Neural progenitor cell (in vitro differentiated cells): ENCODE measurements around the gene FRMPD4. TPM values are rescaled to one million over a fixed set of nuclear protein-coding genes. Genes with fewer than 3 reads are reported as not detected.

ENCODE experiments used
- DNase-seq: peaks from one replicate; pipeline ENCODE4 v3.0.0-alpha.2; 2016; ENCODE audit warnings: low spot score
- H2AFZ ChIP-seq: fragments of 200-600 bp; sonication (generic); replicated peaks from 2 replicates; pipeline ENCODE4 v1.6.1; 2016; ENCODE audit warnings: antibody characterized with exemption
- H3F3A ChIP-seq: fragments of 200-600 bp; sonication (generic); 2 replicates; pipeline ENCODE4 v1.6.1; 2016; ENCODE audit warnings: antibody characterized with exemption, low read depth
- H3K27ac ChIP-seq: fragments of 200-600 bp; sonication (generic); 2 replicates; pipeline ENCODE4 v1.5.1; 2016; ENCODE audit warnings: mild to moderate bottlenecking
- H3K27me3 ChIP-seq: fragments of 200-600 bp; sonication (generic); 2 replicates; pipeline ENCODE4 v1.6.1; 2016; ENCODE audit warnings: mild to moderate bottlenecking, moderate library complexity
- H3K36me3 ChIP-seq: fragments of 200-600 bp; sonication (generic); 2 replicates; pipeline ENCODE4 v1.5.1; 2016
- H3K4me1 ChIP-seq: fragments of 200-600 bp; sonication (generic); 2 replicates; pipeline ENCODE4 v1.6.1; 2016; ENCODE audit warnings: mixed run types
- H3K4me2 ChIP-seq: fragments of 200-600 bp; sonication (generic); 2 replicates; pipeline ENCODE4 v1.6.1; 2016
- H3K4me3 ChIP-seq: fragments of 200-600 bp; sonication (generic); 2 replicates; pipeline ENCODE4 v1.5.1; 2016
- H3K79me2 ChIP-seq: fragments of 200-600 bp; sonication (generic); 2 replicates; pipeline ENCODE4 v1.6.1; 2016; ENCODE audit warnings: low read depth
- H3K9ac ChIP-seq: fragments of 200-600 bp; sonication (generic); 2 replicates; pipeline ENCODE4 v1.6.1; 2016
- H3K9me3 ChIP-seq: fragments of 200-600 bp; sonication (generic); 2 replicates; pipeline ENCODE4 v1.5.1; 2016; ENCODE audit warnings: low read depth
- H4K20me1 ChIP-seq: fragments of 200-600 bp; sonication (generic); 2 replicates; pipeline ENCODE4 v1.6.1; 2016; ENCODE audit warnings: low read depth
- H3K27ac Mint-ChIP-seq: 3 replicates; pipeline ENCODE4 v1.8.0; 2021; ENCODE audit warnings: mixed read lengths
- H3K27me3 Mint-ChIP-seq: 2 replicates; pipeline ENCODE4 v1.8.0; 2022; ENCODE audit warnings: low read depth, mild to moderate bottlenecking, inconsistent platforms, moderate library complexity, mixed read lengths; ENCODE audit not compliant: insufficient read depth
- H3K36me3 Mint-ChIP-seq: 3 replicates; pipeline ENCODE4 v1.8.0; 2021; ENCODE audit warnings: mixed read lengths
- H3K4me1 Mint-ChIP-seq: 3 replicates; pipeline ENCODE4 v1.8.0; 2021; ENCODE audit warnings: mixed read lengths
- H3K4me3 Mint-ChIP-seq: 3 replicates; pipeline ENCODE4 v1.8.0; 2021; ENCODE audit warnings: mild to moderate bottlenecking, moderate library complexity, mixed read lengths
- H3K9me3 Mint-ChIP-seq: 3 replicates; pipeline ENCODE4 v1.8.0; 2020; ENCODE audit warnings: mixed read lengths
- CTCF ChIP-seq: fragments of 200-600 bp; sonication (generic); IDR thresholded peaks from 2 replicates; pipeline ENCODE4 v1.5.1; 2017; ENCODE audit warnings: antibody characterized with exemption, mild to moderate bottlenecking
- EZH2 ChIP-seq: fragments of 200-600 bp; sonication (generic); IDR thresholded peaks from 2 replicates; pipeline ENCODE4 v1.6.1; 2017; ENCODE audit warnings: antibody characterized with exemption, mild to moderate bottlenecking, moderate library complexity
- EZH2phosphoT487 ChIP-seq: fragments of 200-600 bp; sonication (generic); IDR thresholded peaks from 2 replicates; pipeline ENCODE4 v1.6.1; 2017; ENCODE audit warnings: antibody characterized with exemption
- total RNA-seq: library from RNA; depleted of rRNA; stranded (reverse); fragments of >200 nt; gene quantifications from 2 replicates; pipeline ENCODE4 v1.2.3, GENCODE V29; 2015; ENCODE audit warnings: low replicate concordance

The FRMPD4 gene
- total RNA-seq, 1 donor from 2014 or later = not detected

- H3K9me3 Mint-ChIP-seq = no peaks in the 10 kb centered on the region
- no peaks in the 10 kb centered on the region for H3K79me2 ChIP-seq
- no peaks in the 10 kb centered on the region for H3K4me1 ChIP-seq
- H3K9me3 ChIP-seq = peaks cover under 1% of the 10 kb centered on the region
- no peaks in the 10 kb centered on the region for H3K36me3 ChIP-seq
- H3K36me3 Mint-ChIP-seq = no peaks in the 10 kb centered on the region
- no peak for DNase-seq
- H3F3A ChIP-seq = no peaks in the 10 kb centered on the region
- peaks cover 4% of the 10 kb centered on the region for H3K27me3 Mint-ChIP-seq
- H3K9ac ChIP-seq = no peak overlapping the region
- H3K4me2 ChIP-seq = no peak overlapping the region
- H3K27ac Mint-ChIP-seq = no peak overlapping the region
- no peaks in the 10 kb centered on the region for H3K4me1 Mint-ChIP-seq
- no peak overlapping the region for H2AFZ ChIP-seq
- H3K4me3 ChIP-seq = no peak overlapping the region
- H4K20me1 ChIP-seq = no peaks in the 10 kb centered on the region
- H3K4me3 Mint-ChIP-seq = no peak overlapping the region
- TF ChIP-seq CTCF (no peak), EZH2 (no peak), EZH2phosphoT487 (no peak)
- no peak overlapping the region for H3K27ac ChIP-seq
- H3K27me3 ChIP-seq = peaks cover 9% of the 10 kb centered on the region
These were observed 7.1 kb downstream of the FRMPD4 start for GRCh38 chrX:12145402-12145801.

- H3K36me3 ChIP-seq = no peaks in the 10 kb centered on the region
- no peaks in the 10 kb centered on the region for H3K79me2 ChIP-seq
- no peak overlapping the region for H3K27ac ChIP-seq
- no peaks in the 10 kb centered on the region for H4K20me1 ChIP-seq
- no peak for DNase-seq
- H3K9me3 Mint-ChIP-seq = no peaks in the 10 kb centered on the region
- no peak overlapping the region for H3K4me3 ChIP-seq
- H3K4me3 Mint-ChIP-seq = no peak overlapping the region
- H3K4me1 Mint-ChIP-seq = no peaks in the 10 kb centered on the region
- no peaks in the 10 kb centered on the region for H3K4me1 ChIP-seq
- no peak overlapping the region for H3K27ac Mint-ChIP-seq
- no peak overlapping the region for H2AFZ ChIP-seq
- peaks cover 7% of the 10 kb centered on the region for H3K9me3 ChIP-seq
- no peak overlapping the region for H3K9ac ChIP-seq
- H3F3A ChIP-seq = no peaks in the 10 kb centered on the region
- no peaks in the 10 kb centered on the region for H3K27me3 ChIP-seq
- TF ChIP-seq CTCF = no peak
- no peak for TF ChIP-seq EZH2
- TF ChIP-seq EZH2phosphoT487 = no peak
- H3K36me3 Mint-ChIP-seq = no peaks in the 10 kb centered on the region
- H3K4me2 ChIP-seq = no peak overlapping the region
- H3K27me3 Mint-ChIP-seq = no peaks in the 10 kb centered on the region
These were observed 11.6 kb downstream of the FRMPD4 start for GRCh38 chrX:12149670-12150407.

GRCh38 chrX:12153317-12153716 lies 15.0 kb downstream of the FRMPD4 start:
- Mint-ChIP-seq H3K9me3 (no peaks in the 10 kb centered on the region), H3K27me3 (no peaks in the 10 kb centered on the region), H3K36me3 (no peaks in the 10 kb centered on the region), H3K27ac (no peak overlapping the region), H3K4me3 (no peak overlapping the region), H3K4me1 (no peaks in the 10 kb centered on the region)
- H3K27me3 ChIP-seq = no peaks in the 10 kb centered on the region
- no peaks in the 10 kb centered on the region for H3K4me1 ChIP-seq
- H3K36me3 ChIP-seq = no peaks in the 10 kb centered on the region
- no peaks in the 10 kb centered on the region for H3F3A ChIP-seq
- H3K4me2 ChIP-seq = no peak overlapping the region
- TF ChIP-seq EZH2 (no peak), EZH2phosphoT487 (no peak), CTCF (no peak)
- no peak overlapping the region for H3K27ac ChIP-seq
- H3K4me3 ChIP-seq = no peak overlapping the region
- H3K79me2 ChIP-seq = no peaks in the 10 kb centered on the region
- H3K9ac ChIP-seq = no peak overlapping the region
- H4K20me1 ChIP-seq = no peaks in the 10 kb centered on the region
- peaks cover 7% of the 10 kb centered on the region for H3K9me3 ChIP-seq
- H2AFZ ChIP-seq = no peak overlapping the region
- DNase-seq = no peak
